SU-DHL-6 (cell line): ENCODE measurements around the gene HYAL1.

Source experiments
- CTCF ChIP-seq: fragments of 200-600 bp; sonication (generic); IDR thresholded peaks from one replicate; pipeline ENCODE4 v1.5.1; 2017; ENCODE audit warnings: antibody characterized with exemption, mild to moderate bottlenecking, low read length, moderate library complexity; ENCODE audit not compliant: insufficient read depth, poor library complexity, severe bottlenecking
- EZH2phosphoT487 ChIP-seq: fragments of 200-600 bp; sonication (generic), shearing (Covaris generic); conservative IDR thresholded peaks from 2 replicates; pipeline ENCODE4 v1.6.1; 2018; ENCODE audit warnings: mild to moderate bottlenecking, antibody characterized with exemption, low read length, moderate library complexity, mixed read lengths

- no peak for TF ChIP-seq CTCF
- TF ChIP-seq EZH2phosphoT487, result no peak
Observed at GRCh38 chr3:50337175-50337861, 33.9 kb upstream of the HYAL1 start.
